ENCODE results near the gene CDH12.
A peak's percentile ranks its signal among the peaks of the same experiment; 100 is the strongest.
"Not testable (repeated sequence)": the region's sequence is repeated elsewhere in the genome, so short reads cannot be mapped to it uniquely, and the experiment has no call there.

Gene CDH12

DNA sequence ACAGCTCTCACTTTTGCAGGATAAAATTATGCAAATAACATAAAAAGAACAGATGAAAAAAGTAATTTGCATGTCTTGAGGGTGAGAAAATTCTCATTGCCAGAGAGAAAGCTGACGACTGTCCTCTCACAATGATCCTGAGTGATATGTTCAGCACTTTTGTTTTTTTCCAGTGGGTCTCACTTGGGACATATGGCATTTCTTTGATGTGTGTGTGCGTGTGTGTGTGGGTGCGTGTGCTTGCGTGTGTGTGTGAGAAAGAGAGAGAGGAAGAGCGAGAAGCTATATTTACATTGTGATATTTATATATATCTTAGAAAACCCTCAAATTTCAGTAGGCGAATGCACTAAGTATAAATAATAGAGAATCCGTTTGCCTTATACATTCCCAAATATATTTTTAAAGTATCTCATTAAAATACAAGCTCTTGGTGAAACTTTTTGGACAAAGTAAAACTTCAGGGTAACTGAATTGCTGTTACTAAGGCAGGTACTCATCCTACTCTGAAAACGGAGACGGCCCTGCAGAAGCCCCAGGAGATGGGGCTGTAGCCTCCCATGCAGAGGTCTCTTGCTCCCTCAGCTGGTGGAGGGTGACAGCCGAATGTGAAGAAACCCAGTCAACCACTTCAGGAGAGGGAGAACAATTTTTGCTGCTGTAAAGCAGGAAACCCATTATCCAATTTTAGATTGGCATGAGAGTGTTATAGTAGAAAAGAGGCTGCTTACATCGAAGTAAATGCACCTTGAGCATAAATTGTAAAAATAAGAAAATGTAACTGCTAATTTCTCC lies 639.2 kb downstream of the CDH12 start:
- H2AFZ ChIP-seq (ENCODE audit: low read length); H3K79me2 ChIP-seq (ENCODE audit: insufficient read depth, low read length); H3K4me2 ChIP-seq (ENCODE audit: low read length); H3K36me3 ChIP-seq (ENCODE audit: insufficient read depth, low read length); H3K27me3 ChIP-seq (ENCODE audit: insufficient read depth, low read length); H3K4me1 ChIP-seq (ENCODE audit: insufficient read depth, low read length, severe bottlenecking); H3F3A ChIP-seq (ENCODE audit: insufficient read depth, low read length); H3K9me3 ChIP-seq (ENCODE audit: low read length); H3K27ac ChIP-seq (ENCODE audit: low read depth, low read length, poor library complexity, severe bottlenecking); H3K9ac ChIP-seq (ENCODE audit: low read length); H4K20me1 ChIP-seq (ENCODE audit: insufficient read depth, low read length); H3K4me3 ChIP-seq (ENCODE audit: low read depth, low read length, poor library complexity, severe bottlenecking); H3K9me2 ChIP-seq (ENCODE audit: low read depth, low read length): not testable (repeated sequence)
- TF ChIP-seq, protein P1, sequence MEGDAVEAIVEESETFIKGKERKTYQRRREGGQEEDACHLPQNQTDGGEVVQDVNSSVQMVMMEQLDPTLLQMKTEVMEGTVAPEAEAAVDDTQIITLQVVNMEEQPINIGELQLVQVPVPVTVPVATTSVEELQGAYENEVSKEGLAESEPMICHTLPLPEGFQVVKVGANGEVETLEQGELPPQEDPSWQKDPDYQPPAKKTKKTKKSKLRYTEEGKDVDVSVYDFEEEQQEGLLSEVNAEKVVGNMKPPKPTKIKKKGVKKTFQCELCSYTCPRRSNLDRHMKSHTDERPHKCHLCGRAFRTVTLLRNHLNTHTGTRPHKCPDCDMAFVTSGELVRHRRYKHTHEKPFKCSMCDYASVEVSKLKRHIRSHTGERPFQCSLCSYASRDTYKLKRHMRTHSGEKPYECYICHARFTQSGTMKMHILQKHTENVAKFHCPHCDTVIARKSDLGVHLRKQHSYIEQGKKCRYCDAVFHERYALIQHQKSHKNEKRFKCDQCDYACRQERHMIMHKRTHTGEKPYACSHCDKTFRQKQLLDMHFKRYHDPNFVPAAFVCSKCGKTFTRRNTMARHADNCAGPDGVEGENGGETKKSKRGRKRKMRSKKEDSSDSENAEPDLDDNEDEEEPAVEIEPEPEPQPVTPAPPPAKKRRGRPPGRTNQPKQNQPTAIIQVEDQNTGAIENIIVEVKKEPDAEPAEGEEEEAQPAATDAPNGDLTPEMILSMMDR (IDR thresholded peaks at IDR 0.05; ENCODE audit: low read length), result peak; percentile 14; the same call in 1 of the 2 replicates

DNA sequence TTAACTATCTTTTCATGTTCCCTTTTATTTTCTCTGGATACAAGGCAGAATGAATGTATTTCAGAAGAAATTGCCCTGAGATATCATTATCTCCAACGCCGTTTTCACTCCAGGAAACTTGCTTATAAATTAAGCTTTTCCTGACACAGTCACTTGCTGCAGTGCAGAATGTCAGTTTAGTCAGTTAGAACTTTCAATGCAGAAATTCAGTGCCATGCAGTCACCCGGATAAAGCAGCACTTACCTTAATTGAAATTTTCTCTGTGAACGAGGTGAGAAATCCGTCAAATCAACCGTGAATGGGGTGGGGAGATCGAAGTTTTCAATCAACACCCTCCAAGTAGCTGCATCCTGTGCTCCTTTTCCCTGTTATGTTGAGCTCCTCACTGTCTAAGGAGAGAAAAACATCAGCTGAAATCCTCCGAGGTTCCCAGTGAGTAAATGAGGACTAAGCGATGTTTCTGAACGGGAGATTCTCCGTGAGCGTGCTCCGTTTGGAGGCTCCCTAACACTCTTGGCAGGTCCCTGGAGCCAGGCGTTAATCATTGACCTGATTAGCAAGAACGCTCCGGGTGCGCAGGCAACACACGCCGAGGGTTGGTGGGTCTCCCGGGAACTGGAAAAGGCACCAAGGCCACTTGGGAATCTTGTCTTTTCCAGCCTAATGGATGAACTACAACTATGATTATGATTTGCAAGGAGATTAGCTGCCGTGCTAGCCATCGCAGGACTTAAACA lies 640.7 kb downstream of the CDH12 start:
- H3K4me1 ChIP-seq (ENCODE audit: insufficient read depth, low read length, severe bottlenecking); H4K20me1 ChIP-seq (ENCODE audit: insufficient read depth, low read length); H3K4me3 ChIP-seq (ENCODE audit: low read depth, low read length, poor library complexity, severe bottlenecking): not testable (repeated sequence)

GRCh38 chr5:22208463-22208862 lies 644.7 kb downstream of the CDH12 start:
- H3K27me3 ChIP-seq (ENCODE audit: insufficient read depth, low read length); H3K4me2 ChIP-seq (ENCODE audit: low read length); H2AFZ ChIP-seq (ENCODE audit: low read length); H3K27ac ChIP-seq (ENCODE audit: low read depth, low read length, poor library complexity, severe bottlenecking); H3K79me2 ChIP-seq (ENCODE audit: insufficient read depth, low read length); H3K9me3 ChIP-seq (ENCODE audit: low read length); H3K36me3 ChIP-seq (ENCODE audit: insufficient read depth, low read length); H3K9me2 ChIP-seq (ENCODE audit: low read depth, low read length); H3K4me1 ChIP-seq (ENCODE audit: insufficient read depth, low read length, severe bottlenecking); H3K4me3 ChIP-seq (ENCODE audit: low read depth, low read length, poor library complexity, severe bottlenecking); H3F3A ChIP-seq (ENCODE audit: insufficient read depth, low read length); H4K20me1 ChIP-seq (ENCODE audit: insufficient read depth, low read length); H3K9ac ChIP-seq (ENCODE audit: low read length): not testable (repeated sequence)

More for the DNA sequence above, 640.7 kb downstream of the CDH12 start:
- H3K27me3 ChIP-seq (ENCODE audit: insufficient read depth, low read length); H3K9ac ChIP-seq (ENCODE audit: low read length); H3K27ac ChIP-seq (ENCODE audit: low read depth, low read length, poor library complexity, severe bottlenecking); H3K9me3 ChIP-seq (ENCODE audit: low read length); H3K9me2 ChIP-seq (ENCODE audit: low read depth, low read length); H3K4me2 ChIP-seq (ENCODE audit: low read length); H3K79me2 ChIP-seq (ENCODE audit: insufficient read depth, low read length); H3K36me3 ChIP-seq (ENCODE audit: insufficient read depth, low read length); H2AFZ ChIP-seq (ENCODE audit: low read length); H3F3A ChIP-seq (ENCODE audit: insufficient read depth, low read length): not testable (repeated sequence)

- not testable (repeated sequence) for H3K27ac ChIP-seq (ENCODE audit: low read depth, low read length, poor library complexity, severe bottlenecking); H3K9me2 ChIP-seq (ENCODE audit: low read depth, low read length); H2AFZ ChIP-seq (ENCODE audit: low read length); H3K36me3 ChIP-seq (ENCODE audit: insufficient read depth, low read length); H3K4me3 ChIP-seq (ENCODE audit: low read depth, low read length, poor library complexity, severe bottlenecking); H3K4me2 ChIP-seq (ENCODE audit: low read length); H3K79me2 ChIP-seq (ENCODE audit: insufficient read depth, low read length); H3K27me3 ChIP-seq (ENCODE audit: insufficient read depth, low read length); H3K9me3 ChIP-seq (ENCODE audit: low read length); H3K9ac ChIP-seq (ENCODE audit: low read length); H4K20me1 ChIP-seq (ENCODE audit: insufficient read depth, low read length); H3K4me1 ChIP-seq (ENCODE audit: insufficient read depth, low read length, severe bottlenecking); H3F3A ChIP-seq (ENCODE audit: insufficient read depth, low read length)
These were observed 664.5 kb downstream of the CDH12 start for GRCh38 chr5:22188651-22189050.

- H3K9me2 ChIP-seq (ENCODE audit: low read depth, low read length); H3K4me1 ChIP-seq (ENCODE audit: insufficient read depth, low read length, severe bottlenecking); H3F3A ChIP-seq (ENCODE audit: insufficient read depth, low read length); H3K9ac ChIP-seq (ENCODE audit: low read length); H4K20me1 ChIP-seq (ENCODE audit: insufficient read depth, low read length); H2AFZ ChIP-seq (ENCODE audit: low read length); H3K36me3 ChIP-seq (ENCODE audit: insufficient read depth, low read length); H3K4me2 ChIP-seq (ENCODE audit: low read length); H3K27ac ChIP-seq (ENCODE audit: low read depth, low read length, poor library complexity, severe bottlenecking); H3K27me3 ChIP-seq (ENCODE audit: insufficient read depth, low read length); H3K4me3 ChIP-seq (ENCODE audit: low read depth, low read length, poor library complexity, severe bottlenecking); H3K9me3 ChIP-seq (ENCODE audit: low read length); H3K79me2 ChIP-seq (ENCODE audit: insufficient read depth, low read length): not testable (repeated sequence)
These were observed 665.4 kb downstream of the CDH12 start for GRCh38 chr5:22187632-22188228.

GRCh38 chr5:22169226-22169625 lies 683.9 kb downstream of the CDH12 start:
- not testable (repeated sequence) for H3K9ac ChIP-seq (ENCODE audit: low read length); H3K27me3 ChIP-seq (ENCODE audit: insufficient read depth, low read length); H3F3A ChIP-seq (ENCODE audit: insufficient read depth, low read length); H3K4me2 ChIP-seq (ENCODE audit: low read length); H3K9me3 ChIP-seq (ENCODE audit: low read length); H2AFZ ChIP-seq (ENCODE audit: low read length); H3K4me3 ChIP-seq (ENCODE audit: low read depth, low read length, poor library complexity, severe bottlenecking); H3K9me2 ChIP-seq (ENCODE audit: low read depth, low read length); H4K20me1 ChIP-seq (ENCODE audit: insufficient read depth, low read length); H3K79me2 ChIP-seq (ENCODE audit: insufficient read depth, low read length); H3K4me1 ChIP-seq (ENCODE audit: insufficient read depth, low read length, severe bottlenecking); H3K27ac ChIP-seq (ENCODE audit: low read depth, low read length, poor library complexity, severe bottlenecking); H3K36me3 ChIP-seq (ENCODE audit: insufficient read depth, low read length)

Measured in OCI-LY1 (cell line).